Activated CD4-positive, CD25-positive, alpha-beta regulatory T cell treated with anti-CD3 and anti-CD28 coated beads, Interleukin-2, amount 50 U/mL, for 16 hours (primary cell): ENCODE measurements around the gene APOOL.

Experiments
- DNase-seq: peaks from one replicate; pipeline ENCODE4 v3.0.0-alpha.2; 2020; ENCODE audit warnings: low read depth, low spot score

Gene APOOL

GRCh38 chrX:85084770-85085393 is 81.2 kb downstream of the APOOL start:
- no peak for DNase-seq

GRCh38 chrX:85089321-85089840 is 85.7 kb downstream of the APOOL start:
- no peak for DNase-seq

- no peak for DNase-seq
Observed at GRCh38 chrX:85107407-85107806, 103.7 kb downstream of the APOOL start.

GRCh38 chrX:85108165-85108564 is 104.5 kb downstream of the APOOL start:
- DNase-seq: no peak

DNA sequence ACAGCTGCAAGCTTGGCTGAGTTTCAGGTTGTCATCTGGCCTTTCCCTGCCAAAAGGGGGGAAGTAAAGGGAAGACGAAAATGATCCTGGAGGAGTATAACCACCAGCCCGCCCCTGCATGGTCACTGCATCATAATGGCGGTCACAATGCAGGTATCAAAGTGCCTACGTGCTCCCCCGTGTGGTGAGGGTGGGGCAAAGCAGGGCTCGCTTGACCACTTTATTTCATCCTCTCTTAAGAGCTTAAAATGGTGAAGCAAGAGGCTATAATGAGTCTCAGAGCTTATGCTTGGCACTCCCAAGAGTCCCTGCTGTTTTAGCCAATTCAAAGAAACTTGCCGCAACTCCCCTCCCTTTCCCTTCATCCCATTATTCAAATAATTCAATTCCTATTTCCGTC is 105.6 kb downstream of the APOOL start:
- DNase-seq: no peak

DNA sequence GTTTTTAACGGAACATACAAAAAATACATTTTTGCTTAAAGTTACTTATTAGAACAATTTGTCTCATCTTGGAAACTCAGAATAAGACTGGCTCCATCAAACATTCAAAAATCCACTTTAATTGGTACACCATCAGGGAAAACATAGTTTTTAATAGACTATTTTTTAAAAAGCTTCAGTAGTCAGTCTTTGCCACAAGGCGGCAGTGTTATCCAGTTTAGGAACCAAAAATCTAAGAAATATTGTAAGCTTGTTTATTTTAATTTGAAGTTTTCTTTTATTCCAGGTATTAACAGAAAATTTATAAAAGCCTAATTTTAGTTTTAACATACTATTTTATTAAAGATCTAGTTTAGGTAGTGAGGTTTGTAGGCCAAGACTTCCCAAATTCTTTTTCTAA is 107.7 kb downstream of the APOOL start:
- DNase-seq: no peak

DNA sequence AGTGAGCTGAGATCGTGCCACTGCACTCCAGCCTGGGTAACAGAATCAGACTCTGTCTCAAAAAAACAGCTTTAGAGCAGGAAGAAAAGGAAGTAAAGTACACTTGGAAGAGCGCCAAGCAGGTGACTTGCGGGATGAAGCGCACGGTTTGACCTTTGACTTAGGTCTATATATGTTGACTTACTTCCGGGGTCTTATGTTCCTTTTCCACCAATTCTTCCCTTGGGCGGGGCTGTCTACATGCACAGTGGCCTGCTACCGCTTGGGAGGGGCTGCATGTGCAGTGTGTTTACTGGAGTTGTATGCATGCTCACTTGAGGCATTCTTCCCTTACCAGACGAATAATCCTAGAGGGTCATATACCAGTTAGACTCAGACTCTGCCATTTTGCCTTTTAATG is 108.6 kb downstream of the APOOL start:
- no peak for DNase-seq

- DNase-seq: no peak
Observed at GRCh38 chrX:85113746-85114145, 110.1 kb downstream of the APOOL start.

DNA sequence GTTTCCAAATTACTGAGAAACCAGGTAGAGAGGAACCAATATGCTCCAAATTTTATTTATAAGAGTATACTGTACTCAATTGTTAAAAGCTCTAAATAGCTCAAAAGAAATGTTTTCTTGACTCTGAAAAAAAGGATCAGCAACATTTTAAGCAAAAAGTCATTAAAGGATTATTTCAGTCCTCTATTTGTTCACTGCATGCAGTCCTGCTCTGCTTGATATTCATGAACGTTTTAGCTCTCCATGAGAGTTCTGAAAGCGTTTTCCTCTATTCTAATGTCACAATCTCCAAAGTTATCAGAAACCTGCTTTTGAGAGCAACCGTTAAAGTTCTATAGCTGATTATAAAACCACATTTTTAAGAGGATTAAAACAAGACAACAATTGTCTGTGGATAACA is 110.5 kb downstream of the APOOL start:
- DNase-seq: no peak

DNA sequence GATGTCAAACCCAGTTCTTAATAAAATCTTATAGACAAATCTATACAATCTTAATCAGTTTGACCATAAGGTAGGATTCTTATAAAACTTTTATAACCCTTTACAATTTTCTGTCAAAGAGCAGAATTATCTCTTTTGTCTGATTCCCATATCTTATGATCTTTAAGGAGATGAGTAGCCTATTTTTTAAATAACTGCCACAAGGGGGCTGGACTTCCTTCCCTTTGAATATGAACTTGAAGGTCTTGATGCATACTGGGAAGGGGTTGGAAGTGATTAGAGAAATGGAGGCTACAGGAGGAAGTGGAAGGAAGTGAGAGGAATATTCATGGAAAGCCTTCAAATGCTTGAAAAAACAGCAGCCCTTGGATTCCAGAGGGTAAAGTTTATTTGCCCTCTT is 111.1 kb downstream of the APOOL start:
- DNase-seq: no peak

GRCh38 chrX:85115252-85115651 is 111.6 kb downstream of the APOOL start:
- no peak for DNase-seq

- no peak for DNase-seq
Observed at GRCh38 chrX:85136409-85136808, 132.7 kb downstream of the APOOL start.

GRCh38 chrX:85139422-85139821 is 135.7 kb downstream of the APOOL start:
- DNase-seq: no peak

DNA sequence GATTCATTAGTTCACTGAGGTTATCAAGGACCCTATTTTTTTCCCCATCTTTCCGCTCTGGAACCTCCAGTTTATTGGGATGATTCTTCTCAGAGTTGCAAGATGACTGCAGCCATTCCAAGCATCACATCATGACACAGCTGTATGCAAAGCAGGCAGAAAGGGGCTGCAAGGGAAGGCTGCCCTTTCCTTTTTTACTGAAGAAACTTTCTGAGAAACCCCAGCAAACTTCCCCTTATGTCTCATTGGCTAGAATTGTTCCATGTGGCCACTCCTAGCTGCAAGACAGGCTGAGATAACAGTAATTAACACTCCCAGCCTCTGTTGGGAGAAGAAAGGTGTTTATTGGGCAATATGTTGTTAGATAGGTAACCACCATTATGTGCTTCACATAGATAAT is 137.3 kb downstream of the APOOL start:
- no peak for DNase-seq
